ENCODE measurements around the gene DENND1A. TPM values are rescaled to one million over a fixed set of nuclear protein-coding genes. Genes with fewer than 3 reads are reported as not detected.

Gene DENND1A
- total RNA-seq, 2 experiments from 2014 or later = 12.2 to 14.5 TPM

GRCh38 chr9:123622711-123623241, 307.1 kb downstream of the DENND1A start:
- no peak for DNase-seq
- CTCF ChIA-PET = no interaction called here
- ATAC-seq = no peak
- H3K4me3 Mint-ChIP-seq = no peak overlapping the region
- H3K9me3 Mint-ChIP-seq (ENCODE audit: low read depth) = no peaks in the 10 kb centered on the region
- H3K27me3 Mint-ChIP-seq = no peaks in the 10 kb centered on the region
- no peaks in the 10 kb centered on the region for H3K4me1 Mint-ChIP-seq
- no peak overlapping the region for H3K27ac Mint-ChIP-seq
- H3K36me3 Mint-ChIP-seq = no peaks in the 10 kb centered on the region

- CTCF ChIA-PET = interaction anchor here (0.7 kb wide), 1 partner anchor 20 kb away, joined by 4 read pairs; no protein-coding TSS in a partner anchor
Observed at GRCh38 chr9:123620239-123620638, 309.7 kb downstream of the DENND1A start.

GRCh38 chr9:123617952-123618678, 311.8 kb downstream of the DENND1A start:
- Mint-ChIP-seq H3K4me3 (no peak overlapping the region), H3K36me3 (no peaks in the 10 kb centered on the region), H3K27me3 (no peaks in the 10 kb centered on the region), H3K4me1 (no peaks in the 10 kb centered on the region), H3K9me3 (ENCODE audit: low read depth) (no peaks in the 10 kb centered on the region), H3K27ac (no peak overlapping the region)
- ATAC-seq (no peak), DNase-seq (peak; percentile 26)
- CTCF ChIA-PET = no interaction called here

More at GRCh38 chr9:123620239-123620638, 309.7 kb downstream of the DENND1A start:
- no peak for ATAC-seq
- Mint-ChIP-seq H3K9me3 (ENCODE audit: low read depth) (no peaks in the 10 kb centered on the region), H3K36me3 (no peaks in the 10 kb centered on the region), H3K27me3 (no peaks in the 10 kb centered on the region), H3K4me3 (no peak overlapping the region), H3K4me1 (no peaks in the 10 kb centered on the region), H3K27ac (no peak overlapping the region)
- peak; percentile 12 for DNase-seq

GRCh38 chr9:123617286-123617685, 312.6 kb downstream of the DENND1A start:
- peak; percentile 22 for DNase-seq
- no peak for ATAC-seq
- H3K27me3 Mint-ChIP-seq = no peaks in the 10 kb centered on the region
- no peak overlapping the region for H3K4me3 Mint-ChIP-seq
- H3K4me1 Mint-ChIP-seq = no peaks in the 10 kb centered on the region
- H3K9me3 Mint-ChIP-seq (ENCODE audit: low read depth) = no peaks in the 10 kb centered on the region
- CTCF ChIA-PET = no interaction called here
- H3K27ac Mint-ChIP-seq = no peak overlapping the region
- no peaks in the 10 kb centered on the region for H3K36me3 Mint-ChIP-seq

DNA sequence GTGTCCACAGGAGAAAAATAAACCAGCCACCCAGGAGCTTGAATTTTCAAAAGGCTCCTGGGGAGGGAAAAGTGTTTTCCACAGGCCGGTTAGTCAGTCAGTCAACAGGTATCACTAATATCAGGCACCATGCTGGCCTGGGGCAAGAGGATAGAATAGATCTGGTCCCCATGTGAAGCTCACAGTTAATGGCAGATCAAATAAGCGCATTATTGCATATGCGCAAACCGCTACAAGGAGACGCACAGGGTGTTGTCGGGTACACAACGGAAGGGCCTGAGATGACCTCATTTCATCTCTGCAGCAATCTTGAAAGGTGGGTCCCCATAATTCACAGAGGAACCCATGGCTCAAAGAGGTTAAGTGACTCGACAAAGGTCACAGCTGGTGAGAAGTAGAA, 313.2 kb downstream of the DENND1A start:
- Mint-ChIP-seq H3K4me3 (no peak overlapping the region), H3K27ac (no peak overlapping the region), H3K36me3 (no peaks in the 10 kb centered on the region), H3K27me3 (no peaks in the 10 kb centered on the region), H3K9me3 (ENCODE audit: low read depth) (no peaks in the 10 kb centered on the region), H3K4me1 (no peaks in the 10 kb centered on the region)
- CTCF ChIA-PET = no interaction called here
- DNase-seq = peak; percentile 27
- ATAC-seq = no peak

- Mint-ChIP-seq H3K27ac (no peak overlapping the region), H3K4me1 (no peaks in the 10 kb centered on the region), H3K36me3 (no peaks in the 10 kb centered on the region), H3K9me3 (ENCODE audit: low read depth) (no peaks in the 10 kb centered on the region), H3K4me3 (no peak overlapping the region), H3K27me3 (no peaks in the 10 kb centered on the region)
- CTCF ChIA-PET = no interaction called here
- peak; percentile 37 for DNase-seq
- ATAC-seq = peak; percentile 20
Observed at GRCh38 chr9:123615381-123615780, 314.5 kb downstream of the DENND1A start.

DNA sequence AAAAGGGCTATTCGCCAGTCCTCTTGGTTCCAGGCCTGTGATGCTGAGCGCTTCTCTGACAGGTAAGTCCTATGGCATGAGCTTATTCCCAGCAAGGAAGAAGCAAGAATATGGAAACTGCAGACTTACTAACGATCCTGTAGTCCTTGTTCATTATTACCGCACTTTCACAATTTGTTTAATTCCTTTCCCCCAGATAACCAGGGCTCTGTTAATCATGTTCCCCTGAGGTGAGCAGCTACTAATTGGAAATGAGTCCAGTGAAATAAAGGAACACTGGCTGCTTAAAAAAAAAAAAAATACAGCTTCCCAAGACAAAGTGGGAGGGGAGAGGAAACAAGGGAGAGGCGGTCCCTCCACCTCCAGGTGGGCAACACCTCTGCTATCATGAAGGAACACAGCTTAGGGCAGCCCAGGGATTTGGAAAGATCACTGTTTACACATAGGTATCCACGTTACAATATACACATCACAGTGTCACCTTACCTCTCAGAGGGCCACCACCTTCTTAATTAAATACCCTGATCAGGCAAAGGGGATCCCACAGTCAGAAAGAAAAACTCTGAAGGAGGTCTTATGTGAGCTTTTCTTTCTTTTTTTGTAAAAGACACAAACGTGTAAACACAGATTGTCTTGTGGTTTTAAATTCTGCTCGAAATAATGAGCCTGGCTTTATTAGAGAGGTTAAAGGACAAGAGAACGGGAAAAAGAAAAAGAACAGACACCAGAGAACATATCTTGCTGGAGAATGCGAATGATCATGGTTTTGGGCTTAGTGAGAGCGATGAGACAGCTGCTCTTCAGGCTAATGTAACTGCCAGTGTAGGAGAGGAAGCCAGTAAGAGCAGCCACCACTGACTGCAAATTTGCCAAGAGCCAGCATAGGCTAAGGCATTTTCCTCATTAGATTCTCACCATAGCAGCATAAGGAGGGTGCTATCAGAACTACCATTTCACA, 315.3 kb downstream of the DENND1A start:
- ATAC-seq (no peak), DNase-seq (peak; percentile 8)
- H3K4me1 Mint-ChIP-seq = no peaks in the 10 kb centered on the region
- CTCF ChIA-PET = no interaction called here
- H3K27me3 Mint-ChIP-seq = no peaks in the 10 kb centered on the region
- no peaks in the 10 kb centered on the region for H3K36me3 Mint-ChIP-seq
- no peaks in the 10 kb centered on the region for H3K9me3 Mint-ChIP-seq (ENCODE audit: low read depth)
- no peak overlapping the region for H3K27ac Mint-ChIP-seq
- no peak overlapping the region for H3K4me3 Mint-ChIP-seq

GRCh38 chr9:123611226-123611625, 318.7 kb downstream of the DENND1A start:
- ATAC-seq (no peak), DNase-seq (peak; percentile 1)
- H3K27me3 Mint-ChIP-seq = no peaks in the 10 kb centered on the region
- H3K36me3 Mint-ChIP-seq = no peaks in the 10 kb centered on the region
- CTCF ChIA-PET = no interaction called here
- no peaks in the 10 kb centered on the region for H3K9me3 Mint-ChIP-seq (ENCODE audit: low read depth)
- no peak overlapping the region for H3K27ac Mint-ChIP-seq
- no peak overlapping the region for H3K4me3 Mint-ChIP-seq
- H3K4me1 Mint-ChIP-seq = no peaks in the 10 kb centered on the region

GRCh38 chr9:123609844-123610243, 320.1 kb downstream of the DENND1A start:
- no peak overlapping the region for H3K4me3 Mint-ChIP-seq
- DNase-seq (peak; percentile 9), ATAC-seq (no peak)
- no peaks in the 10 kb centered on the region for H3K36me3 Mint-ChIP-seq
- CTCF ChIA-PET = no interaction called here
- no peaks in the 10 kb centered on the region for H3K27me3 Mint-ChIP-seq
- H3K27ac Mint-ChIP-seq = no peak overlapping the region
- no peaks in the 10 kb centered on the region for H3K4me1 Mint-ChIP-seq
- H3K9me3 Mint-ChIP-seq (ENCODE audit: low read depth) = no peaks in the 10 kb centered on the region

GRCh38 chr9:123608104-123608503, 321.8 kb downstream of the DENND1A start:
- Mint-ChIP-seq H3K9me3 (ENCODE audit: low read depth) (no peaks in the 10 kb centered on the region), H3K36me3 (no peaks in the 10 kb centered on the region), H3K27me3 (no peaks in the 10 kb centered on the region), H3K27ac (no peak overlapping the region), H3K4me3 (no peak overlapping the region), H3K4me1 (no peaks in the 10 kb centered on the region)
- ATAC-seq (no peak), DNase-seq (no peak)
- CTCF ChIA-PET = interaction anchor here (1.3 kb wide), 1 partner anchor 125 kb away, joined by 3 read pairs; no protein-coding TSS in a partner anchor

- CTCF ChIA-PET = interaction anchor here (1.3 kb wide), 1 partner anchor 124 kb away, joined by 3 read pairs; no protein-coding TSS in a partner anchor
- H3K9me3 Mint-ChIP-seq (ENCODE audit: low read depth) = no peaks in the 10 kb centered on the region
- H3K36me3 Mint-ChIP-seq = no peaks in the 10 kb centered on the region
- no peaks in the 10 kb centered on the region for H3K4me1 Mint-ChIP-seq
- H3K4me3 Mint-ChIP-seq = no peak overlapping the region
- no peaks in the 10 kb centered on the region for H3K27me3 Mint-ChIP-seq
- DNase-seq (no peak), ATAC-seq (no peak)
- H3K27ac Mint-ChIP-seq = no peak overlapping the region
Observed at GRCh38 chr9:123607479-123607878, 322.4 kb downstream of the DENND1A start.

- DNase-seq (no peak), ATAC-seq (no peak)
- Mint-ChIP-seq H3K9me3 (ENCODE audit: low read depth) (no peaks in the 10 kb centered on the region), H3K36me3 (no peaks in the 10 kb centered on the region), H3K4me3 (no peak overlapping the region), H3K27me3 (no peaks in the 10 kb centered on the region), H3K4me1 (no peaks in the 10 kb centered on the region), H3K27ac (no peak overlapping the region)
- CTCF ChIA-PET = no interaction called here
Observed at GRCh38 chr9:123606141-123606540, 323.8 kb downstream of the DENND1A start.

DNA sequence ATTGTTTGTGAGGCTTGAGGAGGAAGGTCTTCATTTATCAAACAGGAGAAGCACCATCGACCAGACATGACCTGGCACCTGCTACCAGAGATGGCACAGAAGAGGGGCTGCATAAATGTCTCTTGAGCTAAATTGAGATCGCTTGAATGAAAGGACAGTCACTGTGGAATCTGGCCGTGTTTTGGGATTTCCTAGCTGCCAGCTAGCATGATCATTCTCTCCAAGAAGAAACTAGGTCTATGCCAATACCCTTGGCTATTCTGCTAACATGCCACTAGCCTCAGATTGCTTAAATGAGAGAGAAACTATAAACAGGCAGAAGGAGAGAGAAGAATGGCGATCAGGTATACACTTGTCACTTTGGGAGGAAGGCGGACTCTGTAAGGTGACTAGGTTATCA, 324.6 kb downstream of the DENND1A start:
- ATAC-seq = no peak
- H3K4me3 Mint-ChIP-seq = no peak overlapping the region
- H3K36me3 Mint-ChIP-seq = no peaks in the 10 kb centered on the region
- no peak for DNase-seq
- no peaks in the 10 kb centered on the region for H3K4me1 Mint-ChIP-seq
- no peak overlapping the region for H3K27ac Mint-ChIP-seq
- no peaks in the 10 kb centered on the region for H3K27me3 Mint-ChIP-seq
- CTCF ChIA-PET = no interaction called here
- H3K9me3 Mint-ChIP-seq (ENCODE audit: low read depth) = no peaks in the 10 kb centered on the region
